Measurements from ENCODE around the gene RPF1.

Gene RPF1

DNA sequence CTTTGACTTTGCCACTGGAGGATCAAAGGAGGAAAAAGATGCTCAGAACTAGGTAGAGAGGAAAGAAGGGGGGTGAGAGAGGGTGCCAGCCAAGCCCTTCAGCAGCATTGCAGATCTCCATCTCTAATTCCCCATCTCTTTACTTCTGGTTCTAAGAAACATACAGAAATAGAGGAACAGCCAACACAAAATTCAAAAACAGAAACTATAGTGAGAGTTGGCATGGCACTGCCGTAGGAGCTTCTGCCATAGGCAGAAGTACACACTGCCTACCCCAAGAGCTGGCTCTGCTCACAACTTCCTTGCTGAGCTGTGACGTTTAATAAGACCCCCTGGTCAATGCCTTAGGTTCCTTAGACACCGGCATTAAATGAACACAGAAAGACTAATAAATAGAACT is 26.6 kb upstream of the RPF1 start:
- Histone ChIP-seq H3K4me1 (ENCODE audit: insufficient read depth, low read length) (no peaks in the 10 kb centered on the region), H3K4me2 (ENCODE audit: insufficient read depth, low read length) (no peak overlapping the region), H2AFZ (ENCODE audit: low read depth, low read length) (no peak overlapping the region), H3K79me2 (ENCODE audit: insufficient read depth, low read length) (no peaks in the 10 kb centered on the region), H3K9me3 (ENCODE audit: insufficient read depth, low read length, severe bottlenecking) (no peaks in the 10 kb centered on the region), H3K4me3 (ENCODE audit: low read depth in 1 of 2, low read length in 2 of 2) (no peak overlapping the region), H3K27me3 (ENCODE audit: insufficient read depth, low read length, poor library complexity) (peaks cover 8% of the 10 kb centered on the region), H3K36me3 (ENCODE audit: insufficient read depth, low read length) (no peaks in the 10 kb centered on the region), H3K27ac (ENCODE audit: low read length) (no peak overlapping the region), H4K20me1 (ENCODE audit: insufficient read depth, low read length) (no peaks in the 10 kb centered on the region), H3K9ac (ENCODE audit: low read depth, low read length) (no peak overlapping the region)
- no peak for DNase-seq
- TF ChIP-seq, protein P1, sequence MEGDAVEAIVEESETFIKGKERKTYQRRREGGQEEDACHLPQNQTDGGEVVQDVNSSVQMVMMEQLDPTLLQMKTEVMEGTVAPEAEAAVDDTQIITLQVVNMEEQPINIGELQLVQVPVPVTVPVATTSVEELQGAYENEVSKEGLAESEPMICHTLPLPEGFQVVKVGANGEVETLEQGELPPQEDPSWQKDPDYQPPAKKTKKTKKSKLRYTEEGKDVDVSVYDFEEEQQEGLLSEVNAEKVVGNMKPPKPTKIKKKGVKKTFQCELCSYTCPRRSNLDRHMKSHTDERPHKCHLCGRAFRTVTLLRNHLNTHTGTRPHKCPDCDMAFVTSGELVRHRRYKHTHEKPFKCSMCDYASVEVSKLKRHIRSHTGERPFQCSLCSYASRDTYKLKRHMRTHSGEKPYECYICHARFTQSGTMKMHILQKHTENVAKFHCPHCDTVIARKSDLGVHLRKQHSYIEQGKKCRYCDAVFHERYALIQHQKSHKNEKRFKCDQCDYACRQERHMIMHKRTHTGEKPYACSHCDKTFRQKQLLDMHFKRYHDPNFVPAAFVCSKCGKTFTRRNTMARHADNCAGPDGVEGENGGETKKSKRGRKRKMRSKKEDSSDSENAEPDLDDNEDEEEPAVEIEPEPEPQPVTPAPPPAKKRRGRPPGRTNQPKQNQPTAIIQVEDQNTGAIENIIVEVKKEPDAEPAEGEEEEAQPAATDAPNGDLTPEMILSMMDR (IDR thresholded peaks at IDR 0.05; ENCODE audit: borderline replicate concordance, extremely low read depth, low read length, poor library complexity, severe bottlenecking), result no peak
- TF ChIP-seq EZH2 (IDR thresholded peaks at IDR 0.05; ENCODE audit: borderline replicate concordance, low read depth, low read length, severe bottlenecking), result no peak
- ATAC-seq (ENCODE audit: insufficient read depth, low read depth), result no peak

DNA sequence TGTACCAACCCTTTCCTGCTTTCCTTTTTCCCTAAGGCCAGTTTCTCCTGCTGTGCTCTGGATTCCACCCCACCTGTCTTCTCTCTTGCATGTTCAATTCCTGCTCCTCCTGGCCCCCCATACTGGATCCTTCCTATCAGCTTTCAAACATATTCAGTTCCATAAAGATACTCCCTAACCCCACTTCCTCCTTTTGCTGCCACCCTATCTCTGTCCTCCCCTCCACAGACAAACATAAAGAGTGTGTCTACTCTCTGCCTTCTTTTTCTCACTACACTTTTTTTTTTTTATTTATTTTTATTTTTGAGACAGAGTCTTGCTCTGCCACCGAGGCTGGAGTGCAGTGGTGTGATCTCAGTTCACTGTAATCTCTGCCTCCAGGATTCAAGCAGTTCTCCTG is 16.9 kb upstream of the RPF1 start:
- H4K20me1 ChIP-seq (ENCODE audit: insufficient read depth, low read length), result no peaks in the 10 kb centered on the region
- no peak for DNase-seq
- no peaks in the 10 kb centered on the region for H3K9me3 ChIP-seq (ENCODE audit: insufficient read depth, low read length, severe bottlenecking)
- H3K27ac ChIP-seq (ENCODE audit: low read length), result no peak overlapping the region
- no peak for TF ChIP-seq EZH2 (IDR thresholded peaks at IDR 0.05; ENCODE audit: borderline replicate concordance, low read depth, low read length, severe bottlenecking)
- TF ChIP-seq, protein P1 (IDR thresholded peaks at IDR 0.05; ENCODE audit: borderline replicate concordance, extremely low read depth, low read length, poor library complexity, severe bottlenecking), result no peak
- no peak overlapping the region for H3K4me2 ChIP-seq (ENCODE audit: insufficient read depth, low read length)
- H3K4me1 ChIP-seq (ENCODE audit: insufficient read depth, low read length), result no peaks in the 10 kb centered on the region
- peaks cover 5% of the 10 kb centered on the region for H3K27me3 ChIP-seq (ENCODE audit: insufficient read depth, low read length, poor library complexity)
- H3K79me2 ChIP-seq (ENCODE audit: insufficient read depth, low read length), result no peaks in the 10 kb centered on the region
- H3K9ac ChIP-seq (ENCODE audit: low read depth, low read length), result no peak overlapping the region
- H3K36me3 ChIP-seq (ENCODE audit: insufficient read depth, low read length), result no peaks in the 10 kb centered on the region
- ATAC-seq (ENCODE audit: insufficient read depth, low read depth), result no peak
- H3K4me3 ChIP-seq (ENCODE audit: low read depth in 1 of 2, low read length in 2 of 2), result no peak overlapping the region
- no peak overlapping the region for H2AFZ ChIP-seq (ENCODE audit: low read depth, low read length)

DNA sequence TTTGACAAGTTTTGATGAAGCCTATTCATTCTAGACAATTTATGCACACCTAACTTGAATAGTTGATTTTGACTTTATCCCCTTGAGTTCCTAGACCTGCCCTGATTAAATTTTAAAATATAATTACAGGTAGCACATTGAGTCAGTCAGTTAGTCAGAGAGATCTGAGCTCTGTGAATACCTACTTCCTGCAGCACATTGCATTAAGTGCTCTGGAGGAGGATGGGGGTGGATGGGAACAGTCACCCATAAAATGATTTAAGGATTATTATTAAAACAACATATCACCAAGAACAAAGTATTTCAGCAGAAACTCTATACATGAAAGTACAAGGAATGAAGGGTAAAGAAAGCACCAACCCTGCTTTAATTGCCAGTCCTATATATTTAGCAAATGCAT is 11.8 kb upstream of the RPF1 start:
- H3K9ac ChIP-seq (ENCODE audit: low read depth, low read length), result no peak overlapping the region
- no peaks in the 10 kb centered on the region for H3K4me1 ChIP-seq (ENCODE audit: insufficient read depth, low read length)
- H3K4me3 ChIP-seq (ENCODE audit: low read depth in 1 of 2, low read length in 2 of 2), result no peak overlapping the region
- DNase-seq (no peak), ATAC-seq (ENCODE audit: insufficient read depth, low read depth) (no peak)
- H2AFZ ChIP-seq (ENCODE audit: low read depth, low read length), result no peak overlapping the region
- no peak overlapping the region for H3K27ac ChIP-seq (ENCODE audit: low read length)
- TF ChIP-seq, protein P1 (IDR thresholded peaks at IDR 0.05; ENCODE audit: borderline replicate concordance, extremely low read depth, low read length, poor library complexity, severe bottlenecking), result no peak
- TF ChIP-seq EZH2 (IDR thresholded peaks at IDR 0.05; ENCODE audit: borderline replicate concordance, low read depth, low read length, severe bottlenecking), result no peak
- H3K36me3 ChIP-seq (ENCODE audit: insufficient read depth, low read length), result no peaks in the 10 kb centered on the region
- no peaks in the 10 kb centered on the region for H4K20me1 ChIP-seq (ENCODE audit: insufficient read depth, low read length)
- peaks cover 10% of the 10 kb centered on the region for H3K27me3 ChIP-seq (ENCODE audit: insufficient read depth, low read length, poor library complexity)
- H3K4me2 ChIP-seq (ENCODE audit: insufficient read depth, low read length), result no peak overlapping the region
- no peaks in the 10 kb centered on the region for H3K9me3 ChIP-seq (ENCODE audit: insufficient read depth, low read length, severe bottlenecking)
- H3K79me2 ChIP-seq (ENCODE audit: insufficient read depth, low read length), result no peaks in the 10 kb centered on the region

DNA sequence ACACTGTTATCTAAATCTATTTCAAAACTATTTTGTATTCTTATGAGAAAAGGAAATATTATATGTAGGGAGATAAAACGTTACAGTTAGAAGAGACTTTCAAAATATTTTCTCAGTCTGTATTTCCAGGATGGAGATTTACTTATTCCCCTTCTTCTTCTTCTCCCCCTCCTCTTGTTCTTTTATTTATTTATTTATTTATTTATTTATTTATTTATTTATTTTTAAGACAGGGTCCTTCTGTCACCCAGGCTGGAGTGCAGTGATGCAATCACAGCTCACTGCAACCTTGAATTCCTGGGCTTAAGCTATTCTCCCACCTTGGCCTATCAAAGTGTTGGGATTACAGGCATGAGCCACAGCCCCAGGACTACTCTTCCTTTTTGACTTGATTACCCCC is 2.8 kb upstream of the RPF1 start:
- H3K36me3 ChIP-seq (ENCODE audit: insufficient read depth, low read length), result peaks cover 3% of the 10 kb centered on the region
- H3K79me2 ChIP-seq (ENCODE audit: insufficient read depth, low read length), result peaks cover 26% of the 10 kb centered on the region
- no peaks in the 10 kb centered on the region for H3K27me3 ChIP-seq (ENCODE audit: insufficient read depth, low read length, poor library complexity)
- ATAC-seq (ENCODE audit: insufficient read depth, low read depth) (no peak), DNase-seq (no peak)
- H3K4me2 ChIP-seq (ENCODE audit: insufficient read depth, low read length), result no peak overlapping the region
- no peak overlapping the region for H3K27ac ChIP-seq (ENCODE audit: low read length)
- no peak overlapping the region for H3K4me3 ChIP-seq (ENCODE audit: low read depth in 1 of 2, low read length in 2 of 2)
- H4K20me1 ChIP-seq (ENCODE audit: insufficient read depth, low read length), result peaks cover 8% of the 10 kb centered on the region; the same call in 1 of the 2 replicates
- H3K9me3 ChIP-seq (ENCODE audit: insufficient read depth, low read length, severe bottlenecking), result peaks cover 9% of the 10 kb centered on the region
- H3K9ac ChIP-seq (ENCODE audit: low read depth, low read length), result no peak overlapping the region
- TF ChIP-seq EZH2 (IDR thresholded peaks at IDR 0.05; ENCODE audit: borderline replicate concordance, low read depth, low read length, severe bottlenecking), result no peak
- TF ChIP-seq, protein P1 (IDR thresholded peaks at IDR 0.05; ENCODE audit: borderline replicate concordance, extremely low read depth, low read length, poor library complexity, severe bottlenecking), result no peak
- peaks cover 24% of the 10 kb centered on the region for H3K4me1 ChIP-seq (ENCODE audit: insufficient read depth, low read length)
- H2AFZ ChIP-seq (ENCODE audit: low read depth, low read length), result no peak overlapping the region

All from DND-41 (cell line).